Measurements from ENCODE around the gene REXO5.
"Not testable (repeated sequence)": the region's sequence is repeated elsewhere in the genome, so short reads cannot be mapped to it uniquely, and the experiment has no call there.

The REXO5 gene

DNA sequence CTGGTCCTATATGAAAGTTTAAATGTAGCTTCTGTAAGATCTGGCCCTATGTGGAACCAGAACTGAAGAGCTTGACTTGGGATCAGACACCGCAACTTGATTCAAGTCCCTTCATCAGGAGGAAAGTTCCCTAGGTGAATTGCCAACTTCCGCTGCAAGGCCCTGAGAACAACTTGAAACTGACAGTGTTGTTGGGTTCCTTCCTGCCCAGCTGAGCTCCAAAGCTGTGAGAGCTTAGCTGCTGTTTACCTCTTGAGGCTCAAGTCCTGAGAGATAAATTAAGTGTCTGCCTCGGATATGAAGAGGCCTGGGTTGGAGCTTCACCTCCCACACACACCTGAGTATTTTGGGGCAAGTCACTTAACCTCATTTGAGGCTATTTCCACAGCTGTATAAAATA is 44.7 kb downstream of the REXO5 start:
- no peak for DNase-seq

GRCh38 chr16:20851601-20852000 is 45.3 kb downstream of the REXO5 start:
- no peak for DNase-seq

DNA sequence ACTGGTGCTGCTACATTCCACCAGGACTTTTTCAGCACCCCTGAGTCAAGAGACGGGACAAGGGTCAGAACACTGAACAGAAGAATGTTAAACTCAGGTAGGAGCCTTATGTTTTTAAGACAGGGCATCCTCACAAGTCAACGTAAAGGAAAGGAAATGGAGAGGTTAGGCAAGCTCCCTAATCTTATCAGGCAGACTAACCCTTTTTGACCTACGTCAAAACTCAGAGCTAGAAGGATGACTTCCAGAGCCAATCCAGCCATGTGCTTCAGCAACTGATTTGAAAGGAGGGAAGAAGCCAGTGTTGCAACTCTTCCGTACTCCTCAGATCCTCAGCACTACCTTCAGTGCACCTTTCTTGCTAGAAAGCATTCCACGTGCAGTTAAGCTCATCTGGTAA is 46.8 kb downstream of the REXO5 start:
- DNase-seq = no peak

DNA sequence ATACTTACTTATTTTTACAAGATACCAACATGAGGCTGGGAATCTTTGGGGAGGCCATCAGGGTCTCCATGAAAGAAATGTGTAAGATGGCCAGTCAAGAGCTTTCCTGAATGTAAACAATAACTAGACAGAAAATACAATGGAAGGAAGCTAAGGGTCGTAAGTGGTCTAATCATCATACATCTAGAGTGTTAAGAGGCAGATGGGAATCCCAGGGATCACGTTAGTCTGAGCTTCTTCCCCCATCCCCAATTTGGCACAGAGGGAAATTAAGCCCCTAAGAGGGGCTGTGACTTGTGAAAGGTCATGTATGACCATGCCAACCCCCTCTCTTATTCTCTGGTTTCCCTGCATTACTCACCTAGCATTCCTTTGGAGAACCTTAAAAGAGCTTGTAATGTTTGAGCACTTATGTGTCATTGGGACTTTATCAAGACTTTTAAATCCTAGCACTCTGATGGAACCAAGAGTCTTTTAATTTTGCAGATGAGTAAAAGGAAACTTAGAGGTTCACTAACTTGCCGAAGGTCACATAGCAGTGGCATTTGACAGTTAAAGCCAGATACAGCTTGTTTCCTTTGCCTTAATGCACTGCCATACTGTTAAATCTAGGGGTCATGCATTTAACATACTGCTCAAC is 47.8 kb downstream of the REXO5 start:
- no peak for DNase-seq

DNA sequence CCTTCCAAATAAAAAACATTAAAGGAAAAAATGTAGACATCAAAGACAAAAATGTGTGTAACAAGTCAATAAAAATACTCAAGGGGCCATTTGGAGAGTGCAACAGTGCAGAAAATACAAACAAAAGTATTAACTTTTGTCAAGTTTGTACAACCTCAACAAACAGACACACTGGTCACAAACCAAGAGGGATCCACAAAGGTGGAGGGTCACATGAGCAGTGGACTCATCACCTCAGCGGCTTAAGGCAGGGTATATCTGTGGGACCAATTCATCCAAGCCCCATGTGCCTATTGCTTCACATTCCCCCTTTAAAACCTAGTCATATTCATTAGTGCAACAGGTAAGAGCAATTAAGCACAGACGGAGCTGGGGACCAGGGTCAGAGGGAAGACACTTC is 48.6 kb downstream of the REXO5 start:
- no peak for DNase-seq

- DNase-seq = no peak
Measured at GRCh38 chr16:20857281-20857680, 51.0 kb downstream of the REXO5 start.

GRCh38 chr16:20859229-20859628 is 52.9 kb downstream of the REXO5 start:
- no peak for DNase-seq

DNA sequence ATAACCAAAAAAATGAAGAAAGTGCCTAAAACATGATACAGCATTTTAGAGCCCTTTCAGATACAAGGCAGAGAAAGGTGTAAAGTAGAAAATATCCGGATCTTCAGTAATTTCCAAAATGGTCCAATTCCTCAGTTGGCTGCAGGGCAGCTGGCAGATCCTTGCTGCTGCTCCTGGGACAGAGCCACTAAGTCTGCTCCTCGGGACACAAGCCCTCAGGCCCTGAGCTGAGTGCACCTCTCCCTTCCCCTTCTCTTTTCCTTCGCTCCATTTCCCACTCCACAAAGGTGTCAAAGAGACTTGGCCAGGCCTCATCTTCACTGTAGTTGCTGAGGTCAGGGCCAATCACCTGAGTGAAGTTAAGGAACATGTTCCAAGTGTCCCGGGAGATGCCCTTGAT is 53.4 kb downstream of the REXO5 start:
- no peak for DNase-seq

DNA sequence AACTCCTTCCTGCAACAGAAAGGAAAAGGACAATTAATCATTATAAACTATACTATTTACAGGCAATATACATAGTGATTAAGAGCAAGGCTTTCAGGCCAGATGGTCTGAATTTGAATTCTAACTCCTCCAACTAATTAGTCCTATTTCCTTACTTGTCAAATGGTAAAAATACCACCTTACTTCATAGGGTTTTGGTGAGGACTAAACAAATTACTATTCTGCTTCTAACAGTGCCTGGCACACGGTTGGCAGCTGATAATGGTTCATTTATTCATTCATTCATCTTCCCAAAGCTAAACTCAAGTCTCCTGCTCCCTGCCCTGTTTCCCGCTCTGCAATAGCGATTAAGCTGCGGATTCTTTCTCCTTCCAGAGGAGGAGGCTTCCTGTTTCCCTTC is 54.0 kb downstream of the REXO5 start:
- DNase-seq = no peak

DNA sequence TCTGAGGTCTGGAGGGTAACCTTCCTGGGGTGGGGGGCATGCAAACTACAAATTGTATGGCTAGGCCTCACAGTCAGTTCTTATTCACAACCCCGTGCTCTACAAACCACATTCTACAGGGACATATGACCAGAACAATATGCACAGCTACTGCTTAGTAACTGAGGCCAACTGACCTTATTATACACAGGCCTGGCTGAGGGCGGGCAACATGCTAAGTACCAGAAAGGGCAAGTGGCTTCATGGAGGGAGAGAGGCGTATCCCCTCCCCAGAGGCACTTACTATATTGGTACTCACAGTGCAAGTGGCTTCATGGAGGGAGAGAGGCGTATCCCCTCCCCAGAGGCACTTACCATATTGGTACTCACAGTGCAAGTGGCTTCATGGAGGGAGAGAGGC is 54.7 kb downstream of the REXO5 start:
- DNase-seq = not testable (repeated sequence)

GRCh38 chr16:20862162-20862960 is 56.0 kb downstream of the REXO5 start:
- DNase-seq = no peak

- not testable (repeated sequence) for DNase-seq
Measured at GRCh38 chr16:20864376-20864775, 58.0 kb downstream of the REXO5 start.

DNA sequence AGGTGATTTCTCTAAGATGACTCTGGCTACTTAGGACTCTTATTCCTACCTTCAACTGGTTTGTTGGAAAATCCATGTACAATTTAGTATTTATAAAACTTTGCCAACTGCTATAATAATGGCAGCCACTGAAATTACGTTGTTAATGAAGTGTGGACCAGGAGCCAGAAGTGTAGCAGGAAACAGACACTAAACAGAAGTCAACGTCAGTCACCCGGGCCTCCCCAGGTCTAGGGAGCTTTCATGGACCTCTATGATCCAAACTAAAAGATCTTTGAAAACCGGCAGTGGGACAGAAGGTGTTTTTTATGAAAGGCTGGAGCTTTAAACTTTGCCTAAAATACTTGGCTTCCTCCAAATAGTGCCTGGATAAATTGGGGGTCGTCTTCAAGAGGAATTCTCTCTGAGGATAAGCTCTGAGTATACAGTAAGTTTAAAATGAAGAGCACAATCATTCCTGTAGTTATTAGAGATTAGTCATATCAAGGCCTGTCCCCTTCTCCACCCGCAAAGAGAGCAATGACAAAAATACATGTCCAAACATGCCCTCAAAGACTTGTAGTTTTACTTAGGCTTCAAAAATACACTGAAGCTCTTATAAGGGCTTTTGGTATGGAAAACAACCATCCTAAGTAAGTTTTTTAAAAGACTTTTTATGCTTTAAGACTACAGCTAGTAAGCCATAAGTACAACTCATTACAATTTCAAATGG is 59.2 kb downstream of the REXO5 start:
- DNase-seq = no peak

DNA sequence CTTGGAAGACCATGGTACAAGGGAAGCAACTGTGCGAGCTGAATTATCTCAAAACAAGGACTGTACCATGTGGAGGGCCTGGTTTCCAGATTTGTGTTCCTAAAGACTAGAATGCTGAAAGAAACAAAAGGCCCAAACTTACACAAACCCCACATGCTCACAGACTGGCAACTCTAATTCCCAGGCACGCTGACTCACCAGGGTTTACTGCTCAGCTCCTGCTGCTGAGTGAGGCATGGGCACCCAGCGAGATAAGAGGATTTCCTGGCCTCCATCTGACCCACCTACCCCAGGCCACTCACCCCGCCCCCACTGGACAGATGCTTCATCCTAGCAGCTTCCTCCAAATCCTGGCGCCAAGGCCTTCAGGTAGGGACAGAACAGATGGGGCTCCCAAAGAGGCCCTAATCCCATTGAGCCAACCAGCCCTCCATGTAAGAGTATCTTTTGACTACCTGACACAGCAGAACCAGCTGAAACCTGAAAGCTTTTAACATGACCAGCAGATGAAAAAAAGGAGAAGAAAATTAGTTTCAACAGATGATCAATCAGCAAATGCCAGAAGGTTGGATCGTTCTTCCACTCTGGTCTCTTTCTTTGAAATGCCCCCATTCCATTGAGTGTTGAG is 59.9 kb downstream of the REXO5 start:
- DNase-seq = no peak

GRCh38 chr16:20866801-20867200 is 60.5 kb downstream of the REXO5 start:
- no peak for DNase-seq

GRCh38 chr16:20867585-20867984 is 61.3 kb downstream of the REXO5 start:
- no peak for DNase-seq

GRCh38 chr16:20868890-20869289 is 62.6 kb downstream of the REXO5 start:
- no peak for DNase-seq

DNA sequence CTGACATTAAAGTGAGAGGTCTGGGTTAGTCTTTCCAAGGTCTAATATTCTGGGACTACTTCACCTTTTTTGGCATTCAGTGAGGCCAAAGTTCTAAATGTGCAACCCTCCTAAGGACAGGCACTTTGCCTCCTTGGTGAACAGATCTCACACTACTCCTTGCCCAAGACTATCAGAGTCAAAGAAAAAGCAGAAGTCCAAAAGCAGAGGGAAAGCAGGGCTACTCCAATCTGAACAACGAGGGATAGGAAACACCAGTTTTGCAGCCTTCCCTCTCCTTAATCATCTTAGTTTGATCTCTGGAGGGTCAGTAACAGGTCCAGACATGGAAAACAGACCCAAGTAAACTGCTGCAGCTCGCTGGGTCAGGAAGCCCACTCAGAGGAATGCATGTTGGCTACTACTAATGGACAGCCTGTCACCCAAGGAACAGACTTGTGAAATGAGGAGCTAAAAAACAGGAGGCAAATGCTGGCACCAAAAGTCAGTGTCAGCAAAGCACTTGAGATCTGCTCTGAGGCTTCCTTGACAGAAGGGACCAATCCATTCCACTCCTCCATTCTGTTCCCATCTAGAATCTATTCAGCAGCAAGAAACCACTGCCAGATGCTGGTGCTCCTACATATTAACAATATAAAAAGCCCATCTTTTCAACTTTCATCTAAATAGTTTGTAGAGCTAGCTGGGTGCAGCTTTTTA is 63.9 kb downstream of the REXO5 start:
- DNase-seq = no peak

- no peak for DNase-seq
Measured at GRCh38 chr16:20871258-20871657, 64.9 kb downstream of the REXO5 start.

DNA sequence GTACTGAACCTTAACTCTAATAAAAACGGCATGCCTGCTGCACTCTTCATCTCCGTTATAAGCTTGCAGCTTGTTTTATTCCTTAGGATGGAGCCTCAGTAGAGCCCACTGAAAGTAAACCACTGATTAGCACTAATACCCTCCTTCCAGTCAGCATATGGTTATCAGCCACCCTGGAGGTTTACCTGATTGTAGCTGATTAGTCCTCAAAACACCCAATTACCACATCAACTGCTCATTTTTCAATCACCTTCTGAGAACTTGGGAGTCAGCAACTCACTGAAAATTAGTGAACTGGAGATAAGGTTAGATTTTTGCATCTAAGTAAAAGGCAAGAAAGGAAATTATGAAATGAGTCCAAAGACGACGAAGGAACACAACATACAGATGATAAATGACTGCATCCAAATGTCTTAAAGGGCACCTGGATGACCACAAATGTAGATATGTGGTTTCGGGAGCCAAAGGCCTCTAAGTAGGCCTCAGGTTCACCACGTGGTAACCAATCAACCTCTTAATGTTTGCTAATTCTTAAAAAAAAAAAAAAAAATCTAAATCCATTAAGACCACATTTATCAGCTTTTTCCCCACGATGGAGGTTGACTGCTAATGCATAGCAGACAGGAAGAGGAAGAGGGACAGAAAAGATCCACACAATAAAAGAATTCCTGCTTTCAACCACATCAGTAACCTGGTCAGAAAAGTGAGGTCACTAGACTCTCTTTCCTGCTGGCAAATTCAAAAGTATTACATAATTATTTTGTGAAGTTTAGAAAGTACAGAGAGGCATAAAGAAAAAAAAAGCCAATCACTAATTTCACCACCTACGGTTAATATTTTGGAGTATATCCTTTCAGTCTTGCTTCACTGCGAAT is 65.9 kb downstream of the REXO5 start:
- no peak for DNase-seq

DNA sequence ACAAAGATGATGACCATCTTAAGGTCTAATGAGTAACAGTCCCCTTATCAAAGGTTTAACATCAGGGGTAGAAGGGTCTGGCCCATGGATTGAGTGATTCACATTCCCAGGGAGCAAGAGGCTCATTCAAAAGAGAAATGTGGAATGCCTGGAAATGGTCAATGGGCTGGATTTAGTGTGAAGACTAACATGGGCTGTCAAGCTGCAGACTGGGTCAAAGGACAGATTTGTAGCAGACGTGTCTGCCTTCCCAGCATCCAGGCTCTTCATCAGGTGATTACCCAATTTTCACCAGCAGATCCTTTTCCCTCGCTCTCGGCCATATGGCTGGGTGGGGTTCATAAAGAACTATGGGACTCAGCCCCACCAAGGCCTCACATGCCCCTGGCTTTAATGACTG is 67.0 kb downstream of the REXO5 start:
- DNase-seq = no peak

- no peak for DNase-seq
Measured at GRCh38 chr16:20874088-20874581, 67.8 kb downstream of the REXO5 start.

Measured in activated CD4-positive, alpha-beta T cell treated with anti-CD3 and anti-CD28 coated beads, Interleukin-2, amount 50 U/mL, for 1 hour (primary cell).